T-helper 1 cell treated with Interleukin-12 subunit alpha and Interleukin-12 subunit beta and Interleukin-4 antibody, amounts not matched to agents 30 ng/mL and 1 ng/mL, for 36 hours (primary cell): Measurements from ENCODE around the gene MRGPRD. TPM values are rescaled to one million over a fixed set of nuclear protein-coding genes. Genes with fewer than 3 reads are reported as not detected.

ENCODE experiments used
- intact Hi-C: fragments of 100-400 bp; cut with micrococcal nuclease; formaldehyde crosslinking; loops from one replicate; pipeline ENCODE4 v1.15.1; 2024
- total RNA-seq: library from RNA; stranded (reverse); gene quantifications from 2 replicates; pipeline ENCODE4 v1.2.3, GENCODE V29; 2022

MRGPRD gene
- total RNA-seq, 1 donor from 2014 or later = not detected

GRCh38 chr11:68950270-68950669 is 30.5 kb downstream of the MRGPRD start:
- intact Hi-C loops = no loop called here

DNA sequence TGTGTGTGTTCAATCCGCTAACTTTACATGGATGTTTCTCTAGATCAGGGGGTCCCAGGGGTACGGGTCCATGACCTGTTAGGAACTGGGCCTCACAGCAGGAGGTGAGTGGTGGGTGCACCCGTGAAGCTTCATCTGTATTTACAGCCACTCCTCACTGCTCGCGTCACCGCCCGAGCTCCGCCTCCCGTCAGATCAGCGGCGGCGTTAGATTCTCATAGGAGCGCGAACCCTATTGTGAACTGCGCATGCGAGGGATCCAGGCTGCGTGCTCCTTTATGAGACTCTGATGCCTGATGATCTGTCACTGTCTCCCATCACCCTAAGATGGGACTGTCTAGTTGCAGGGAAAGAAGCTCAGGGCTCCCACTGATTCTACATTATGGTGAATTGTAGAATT is 31.9 kb downstream of the MRGPRD start:
- intact Hi-C loops = no loop called here

DNA sequence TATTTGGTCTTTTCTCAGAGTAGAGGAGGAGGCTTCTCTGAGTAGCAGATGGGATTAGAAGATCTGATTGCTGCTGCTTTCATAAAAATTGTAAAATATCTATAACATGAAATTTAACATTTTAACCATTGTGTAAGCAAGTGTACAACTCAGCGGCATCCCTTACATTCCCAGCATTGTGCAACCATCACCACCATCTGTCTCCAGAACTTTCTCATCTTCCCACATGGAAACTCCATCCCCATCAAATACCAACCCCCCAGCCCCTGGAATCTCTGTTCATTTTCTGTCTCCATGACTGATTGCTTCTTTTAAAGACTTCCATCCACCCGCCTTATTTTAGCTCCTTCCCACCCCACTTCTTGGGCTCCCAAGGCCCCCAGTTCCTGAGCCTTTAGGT is 32.3 kb downstream of the MRGPRD start:
- intact Hi-C loops = no loop called here

DNA sequence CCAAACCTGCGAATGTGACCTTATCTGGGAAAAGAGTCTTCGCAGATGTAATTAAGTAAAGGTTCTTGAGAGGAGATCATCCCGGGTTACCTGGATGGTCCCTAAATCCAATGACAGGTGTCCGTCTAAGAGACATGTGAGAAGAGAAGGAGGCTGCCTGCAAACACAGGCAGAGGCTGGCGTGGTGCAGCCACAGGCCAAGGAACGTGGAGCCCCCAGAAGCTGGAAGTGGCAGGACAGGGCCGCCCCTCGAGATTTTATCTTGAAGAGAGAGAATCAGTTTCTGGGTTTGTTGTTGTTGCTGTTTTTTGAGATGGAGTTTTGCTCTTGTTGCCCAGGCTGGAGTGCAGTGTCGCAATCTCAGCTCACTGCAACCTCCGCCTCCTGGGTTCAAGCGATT is 33.6 kb downstream of the MRGPRD start:
- intact Hi-C loops = no loop called here

- intact Hi-C loops = no loop called here
These were observed 34.2 kb downstream of the MRGPRD start for GRCh38 chr11:68946416-68947090.

DNA sequence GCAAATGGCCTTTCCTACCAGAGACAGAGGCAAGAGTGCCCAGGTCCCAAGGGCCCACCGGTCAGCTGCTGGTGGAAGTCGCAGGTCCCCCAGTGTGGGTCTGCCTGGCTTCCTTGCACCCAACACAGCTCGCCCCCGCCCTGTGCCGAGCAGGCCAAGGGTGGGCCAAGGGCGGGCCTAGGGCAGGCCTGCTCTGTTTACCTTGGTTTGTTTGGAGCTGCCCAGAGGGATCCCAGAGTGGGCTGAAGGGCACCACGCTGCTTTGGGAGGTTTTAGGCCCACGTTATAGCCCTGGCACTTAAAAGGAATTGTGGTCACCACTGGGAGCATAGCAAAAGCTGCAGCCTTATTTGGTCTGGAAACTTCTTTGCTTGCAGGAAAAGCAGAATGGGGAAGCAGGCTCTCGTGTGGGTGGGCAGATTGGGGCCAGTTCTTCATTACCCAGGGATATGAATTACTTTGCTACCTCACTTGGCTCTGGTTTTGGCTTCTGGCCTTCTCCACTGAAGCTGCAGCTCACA is 38.0 kb downstream of the MRGPRD start:
- intact Hi-C loops = no loop called here

GRCh38 chr11:68942095-68942620 is 38.6 kb downstream of the MRGPRD start:
- intact Hi-C loops = no loop called here

DNA sequence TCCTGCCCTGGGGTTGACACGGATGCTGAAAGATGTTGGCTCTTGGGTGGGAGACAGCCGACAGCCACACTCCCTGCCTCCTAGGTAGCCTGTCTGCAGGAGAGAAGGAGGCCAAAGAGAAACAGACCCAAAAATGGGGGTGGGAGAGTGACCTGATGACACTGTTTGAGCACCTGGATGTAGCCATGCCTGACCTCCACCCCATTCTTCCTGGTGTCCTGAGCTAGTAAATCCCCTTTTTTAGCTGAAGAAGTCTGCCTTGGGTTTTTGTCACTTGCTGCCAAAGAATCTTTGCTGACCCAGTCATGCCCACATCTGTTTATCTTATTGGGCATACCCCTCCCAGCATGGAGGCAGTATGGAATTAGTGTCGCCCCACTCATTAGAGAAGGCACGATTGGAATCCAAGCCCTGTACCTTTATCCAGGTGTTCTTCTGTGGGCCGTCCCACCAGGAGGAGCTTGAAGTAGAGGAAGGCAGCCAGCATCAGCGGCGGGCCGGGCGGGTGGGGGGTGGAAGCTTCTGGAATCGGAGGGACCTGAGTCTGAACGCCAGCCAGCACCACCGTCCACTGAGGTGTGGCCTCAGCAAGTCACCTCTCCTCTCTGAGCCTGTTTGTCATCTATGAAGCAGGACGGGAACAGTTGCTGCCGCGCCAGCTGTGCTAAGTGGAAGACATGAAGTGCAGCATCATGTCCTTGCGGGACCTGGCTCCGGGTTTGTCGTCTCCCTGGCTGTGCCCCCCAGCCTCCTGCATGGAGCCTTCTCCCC is 39.3 kb downstream of the MRGPRD start:
- intact Hi-C loops = no loop called here

DNA sequence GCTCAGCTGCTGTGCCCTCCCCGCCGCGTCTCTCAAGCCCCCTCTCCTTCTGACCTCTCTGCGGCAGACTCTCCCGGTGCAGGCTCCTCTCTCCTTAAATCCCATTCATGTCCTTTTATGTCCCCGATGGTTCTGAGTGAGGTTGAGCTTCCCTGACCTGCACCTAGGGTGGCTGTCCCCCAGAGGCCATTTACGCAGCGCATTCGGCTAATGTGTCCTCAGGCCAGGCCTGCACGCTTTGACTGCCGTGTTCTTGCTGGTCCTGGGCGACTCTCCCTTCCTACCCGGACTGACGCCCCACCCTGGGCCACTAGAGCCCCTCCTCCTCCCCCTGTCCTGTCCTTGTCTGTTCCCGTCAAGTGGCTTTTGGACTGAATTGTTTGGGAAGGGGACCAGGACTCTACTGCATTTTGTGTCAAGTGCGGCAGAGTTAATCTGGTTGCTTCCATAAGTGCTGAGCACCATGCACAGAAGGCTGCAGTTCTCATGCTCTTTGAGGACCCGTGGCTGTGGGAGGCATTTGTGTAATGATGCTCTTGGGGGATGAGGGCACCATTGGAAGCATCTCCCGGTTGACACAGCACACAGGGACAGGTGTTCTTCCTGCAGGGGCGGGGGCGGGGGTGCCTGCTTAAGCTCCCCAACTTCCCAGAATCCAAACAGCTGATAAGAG is 40.0 kb downstream of the MRGPRD start:
- intact Hi-C loops = no loop called here

GRCh38 chr11:68939583-68940555 is 40.9 kb downstream of the MRGPRD start:
- intact Hi-C loops = no loop called here

DNA sequence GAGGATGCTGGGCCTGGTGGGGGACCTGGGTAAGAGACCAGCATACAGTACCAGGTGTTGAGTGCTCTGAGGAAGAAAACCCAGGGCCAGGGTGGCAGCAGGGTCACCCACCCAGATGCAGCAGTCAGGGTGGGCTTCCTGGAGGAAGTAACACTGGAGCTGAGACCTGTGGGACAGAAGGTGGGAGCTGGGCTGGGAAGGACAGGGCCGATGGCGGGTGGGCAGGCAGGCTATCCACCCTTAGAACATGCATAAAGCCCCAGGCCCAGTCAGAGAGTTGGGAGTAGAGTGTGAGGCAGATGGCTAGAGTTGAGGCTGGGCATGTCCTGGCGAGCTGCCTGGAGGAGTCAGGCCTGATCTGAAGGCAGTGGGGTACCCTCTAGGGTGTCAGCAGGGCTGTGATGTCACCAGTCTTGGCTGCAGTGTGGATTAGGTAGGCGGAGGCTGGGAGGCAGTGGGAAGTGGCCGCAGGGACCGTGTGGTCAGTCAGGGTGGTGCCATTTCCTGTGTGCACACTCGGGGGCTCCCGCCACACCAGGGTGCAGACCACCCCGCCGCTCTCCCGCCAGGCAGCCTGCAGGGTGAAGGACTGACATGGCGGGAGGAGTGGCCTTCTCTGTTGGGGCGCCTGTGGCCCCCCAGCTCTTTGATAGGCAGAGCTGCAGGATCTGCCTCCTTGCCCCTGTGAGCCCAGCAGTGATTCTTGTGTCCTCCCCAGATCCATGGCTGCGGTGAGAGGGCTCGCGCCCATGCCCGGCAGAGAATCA is 41.8 kb downstream of the MRGPRD start:
- intact Hi-C loops = no loop called here

GRCh38 chr11:68938088-68938487 is 42.7 kb downstream of the MRGPRD start:
- intact Hi-C loops = no loop called here

- intact Hi-C loops = no loop called here
These were observed 43.8 kb downstream of the MRGPRD start for GRCh38 chr11:68936676-68937620.

GRCh38 chr11:68936358-68936636 is 44.5 kb downstream of the MRGPRD start:
- intact Hi-C loops = no loop called here

- intact Hi-C loops = no loop called here
These were observed 45.0 kb downstream of the MRGPRD start for GRCh38 chr11:68935516-68936357.

DNA sequence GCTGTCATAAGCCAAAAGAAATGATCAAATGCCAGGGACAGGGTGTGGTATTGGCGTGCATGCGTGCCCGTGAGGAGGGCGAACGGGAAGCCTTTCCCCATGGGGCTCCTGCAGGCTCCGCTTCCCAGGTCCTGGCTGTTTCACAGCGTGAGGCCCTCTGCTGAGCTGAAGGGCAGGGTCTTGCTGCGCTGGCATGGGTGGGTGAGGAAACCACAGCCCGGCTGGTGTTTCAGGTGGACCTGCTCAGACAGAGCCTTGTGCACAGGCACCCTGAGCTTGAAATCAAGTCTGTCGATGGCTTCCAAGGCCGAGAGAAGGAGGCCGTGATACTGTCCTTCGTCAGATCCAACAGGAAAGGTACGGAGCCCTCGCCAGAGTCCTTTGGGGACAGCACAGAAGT is 45.7 kb downstream of the MRGPRD start:
- intact Hi-C loops = no loop called here

- intact Hi-C loops = no loop called here
These were observed 46.1 kb downstream of the MRGPRD start for GRCh38 chr11:68934666-68935065.

DNA sequence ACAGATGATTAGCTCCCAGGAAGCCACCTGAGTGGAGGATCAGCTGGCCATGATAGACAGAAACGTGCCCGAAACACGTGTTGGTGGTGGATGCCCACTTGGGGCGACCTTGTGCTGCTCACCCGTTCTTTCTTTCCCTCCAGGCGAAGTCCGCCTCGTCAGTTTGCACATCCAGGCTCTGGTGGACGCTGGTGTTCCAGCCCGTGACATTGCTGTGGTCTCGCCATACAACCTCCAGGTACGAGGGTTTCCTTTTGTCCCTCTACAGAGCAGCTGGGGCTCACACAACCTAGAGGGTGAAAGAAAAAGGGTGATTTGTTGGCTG is 46.5 kb downstream of the MRGPRD start:
- intact Hi-C loops = no loop called here
